ENCODE data around the gene TTYH3.

TTYH3 gene

GRCh38 chr7:2614631-2615330 lies 17.0 kb upstream of the TTYH3 start:
- DNase-seq, result no peak
- H3K4me1 ChIP-seq, result peaks cover 6 to 71% (median 61%) of the 10 kb centered on the region in 4 donors

DNA sequence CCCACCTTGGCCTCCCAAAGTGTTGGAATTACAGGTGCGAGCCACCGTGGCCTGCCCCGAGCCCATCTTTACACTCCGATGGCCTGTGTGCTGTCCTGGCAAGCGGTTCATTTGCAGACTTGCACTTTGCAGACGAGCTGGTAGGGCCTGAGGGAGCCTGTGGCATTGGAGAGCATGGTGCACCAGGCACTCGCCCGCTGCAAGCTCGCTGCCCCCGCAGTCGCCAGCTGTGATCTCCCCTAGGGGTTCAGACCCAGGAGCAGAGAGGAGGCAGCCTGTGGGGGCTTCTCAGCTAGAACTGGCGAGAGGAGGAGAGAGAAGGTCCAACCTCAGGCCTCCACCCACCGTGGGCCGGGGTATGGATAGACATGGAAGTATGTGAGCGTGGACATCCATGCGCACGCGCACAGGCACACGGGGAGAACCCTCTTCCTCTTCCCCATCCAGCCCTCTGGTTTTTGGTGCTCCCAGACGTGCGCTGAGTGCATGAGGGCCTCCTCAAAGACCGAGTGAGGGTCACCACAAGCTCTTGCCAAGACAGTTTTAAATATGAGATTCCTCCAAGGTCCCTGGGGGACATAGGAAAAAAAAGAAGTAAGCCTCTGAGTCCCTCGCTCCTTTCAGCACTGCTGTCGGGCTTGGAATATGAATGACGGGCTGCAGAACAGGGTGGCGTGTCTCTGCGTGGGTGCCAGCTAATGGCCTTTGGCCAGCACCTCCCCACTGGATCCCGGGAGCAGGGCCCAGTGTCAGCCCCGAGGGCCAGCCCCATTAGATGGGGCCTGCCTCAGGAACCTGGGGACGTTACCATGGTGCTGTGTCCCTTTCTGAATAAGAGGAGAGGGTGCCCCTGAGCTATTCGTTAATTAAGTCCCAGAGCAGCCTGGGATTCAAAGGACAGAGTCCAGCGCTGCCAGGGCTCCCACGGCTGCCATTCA lies 15.1 kb upstream of the TTYH3 start:
- Histone ChIP-seq H3K27ac (peak overlapping the region; percentile 27 to 89), H3K4me3 (peak overlapping the region; percentile 14 to 25), H3K36me3 (no peaks in the 10 kb centered on the region), H3K9me3 (no peaks in the 10 kb centered on the region), H3K27me3 (no peaks in the 10 kb centered on the region), H3K4me1 (peaks cover 6 to 82% (median 70%) of the 10 kb centered on the region in 4 donors)
- intact Hi-C loops (cut with DNase I; ENCODE audit: low total_unique reads), result no loop called here
- peak in 1 of 2 donors; percentile 86 for DNase-seq
- no peak for TF ChIP-seq CTCF (IDR thresholded peaks at IDR 0.05)

More at GRCh38 chr7:2614631-2615330, 17.0 kb upstream of the TTYH3 start:
- Histone ChIP-seq H3K36me3 (peaks cover 0 to 16% (median 0%) of the 10 kb centered on the region in 3 donors), H3K4me3 (peak overlapping the region; percentile 34 to 35), H3K9me3 (no peaks in the 10 kb centered on the region), H3K27ac (peak overlapping the region; percentile 89 to 93), H3K27me3 (no peaks in the 10 kb centered on the region)
- intact Hi-C loops (cut with DNase I; ENCODE audit: low total_unique reads), result loop anchor here (5.0 kb wide), 1 partner anchor 57 kb away; the partner anchor contains the start of genes BRAT1 and IQCE
- no peak for TF ChIP-seq CTCF (IDR thresholded peaks at IDR 0.05)

GRCh38 chr7:2617325-2617905 lies 14.4 kb upstream of the TTYH3 start:
- no peak for TF ChIP-seq CTCF (IDR thresholded peaks at IDR 0.05)
- peaks cover 6 to 89% (median 75%) of the 10 kb centered on the region in 4 donors for H3K4me1 ChIP-seq
- no peak for DNase-seq
- peak overlapping the region; percentile 27 to 89 for H3K27ac ChIP-seq
- no peaks in the 10 kb centered on the region for H3K9me3 ChIP-seq
- peak overlapping the region; percentile 14 to 25 for H3K4me3 ChIP-seq
- intact Hi-C loops (cut with DNase I; ENCODE audit: low total_unique reads), result no loop called here
- H3K27me3 ChIP-seq, result no peaks in the 10 kb centered on the region
- H3K36me3 ChIP-seq, result no peaks in the 10 kb centered on the region

- Histone ChIP-seq H3K4me3 (peak overlapping the region; percentile 17 to 18), H3K9me3 (no peaks in the 10 kb centered on the region), H3K27me3 (no peaks in the 10 kb centered on the region), H3K36me3 (no peaks in the 10 kb centered on the region), H3K4me1 (peaks cover 3 to 79% (median 67%) of the 10 kb centered on the region in 4 donors), H3K27ac (peak overlapping the region; percentile 43 to 54)
- no peak for TF ChIP-seq CTCF (IDR thresholded peaks at IDR 0.05)
- intact Hi-C loops (cut with DNase I; ENCODE audit: low total_unique reads), result no loop called here
- DNase-seq, result no peak
Observed at GRCh38 chr7:2619116-2619515, 12.7 kb upstream of the TTYH3 start.

- intact Hi-C loops (cut with DNase I; ENCODE audit: low total_unique reads), result no loop called here
- Histone ChIP-seq H3K36me3 (no peaks in the 10 kb centered on the region), H3K27me3 (no peaks in the 10 kb centered on the region), H3K27ac (peak overlapping the region in 1 of 2 donors; percentile 38), H3K4me1 (peaks cover 0 to 61% (median 57%) of the 10 kb centered on the region in 4 donors), H3K9me3 (no peaks in the 10 kb centered on the region), H3K4me3 (no peak overlapping the region)
- DNase-seq, result peak in 1 of 2 donors; percentile 86
- no peak for TF ChIP-seq CTCF (IDR thresholded peaks at IDR 0.05)
Observed at GRCh38 chr7:2621061-2621828, 10.5 kb upstream of the TTYH3 start.
